Cardiac septum (tissue), 1 donor: ENCODE data around the gene FEZF2. TPM values are rescaled to one million over a fixed set of nuclear protein-coding genes. Genes with fewer than 3 reads are reported as not detected.

Experiments used
- DNase-seq: peaks from one replicate; pipeline ENCODE4 v3.0.0-alpha.2; 2020; ENCODE audit warnings: low spot score
- intact Hi-C: fragments of 100-400 bp; cut with DNase I; formaldehyde crosslinking; loops from one replicate; pipeline ENCODE4 v1.14.0; 2022
- total RNA-seq: library from RNA; stranded (reverse); fragmentation: NEBNext Ultra II Directional; extraction: Animal tissue kit (Norgen Biotek cat#: 25700); gene quantifications from one replicate; pipeline ENCODE4 v1.2.1, GENCODE V29; 2021
- donor health status: DM: no; HTN: no; CAD: no.

Gene FEZF2
- total RNA-seq, 1 donor from 2014 or later: not detected

DNA sequence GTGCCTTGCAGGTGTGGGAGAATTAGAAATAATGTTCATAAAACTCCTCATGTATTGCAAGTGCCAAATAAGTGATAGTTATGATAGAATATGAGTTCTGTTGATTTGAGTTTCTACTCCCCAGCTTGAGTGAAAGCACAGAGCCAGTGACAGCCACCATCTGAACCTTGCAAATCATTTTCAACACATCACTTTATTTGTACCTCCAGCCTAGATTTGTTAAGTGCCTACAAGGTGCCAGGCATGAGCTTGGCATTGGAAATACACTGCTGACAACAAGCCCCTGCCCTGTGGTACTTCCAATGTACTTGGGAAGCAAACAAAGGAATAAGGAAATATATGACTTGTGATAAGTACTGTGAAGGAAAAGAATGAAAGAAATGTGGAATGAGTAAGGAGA lies 17.0 kb downstream of the FEZF2 start:
- intact Hi-C loops: no loop called here

DNA sequence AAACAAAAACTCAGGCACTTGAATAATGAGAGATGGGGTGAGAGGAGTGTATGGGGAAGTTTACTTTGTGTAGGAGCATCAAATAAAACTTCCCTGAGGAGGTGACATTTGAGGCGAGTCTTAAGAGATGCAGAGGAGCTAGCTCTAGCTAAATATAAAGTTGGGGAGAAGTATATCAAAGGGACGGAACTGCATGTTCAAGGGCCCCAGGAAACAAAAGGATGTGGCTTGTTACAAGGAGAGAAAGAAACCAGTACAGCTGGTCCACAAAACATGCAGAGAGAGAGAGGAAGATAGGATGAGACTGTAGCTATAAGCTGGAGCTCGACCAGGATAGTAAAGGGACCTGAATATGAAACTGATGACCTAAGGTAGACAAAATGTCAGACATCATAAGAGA lies 17.6 kb downstream of the FEZF2 start:
- intact Hi-C loops: no loop called here
- no peak for DNase-seq

More for the DNA sequence above, 17.0 kb downstream of the FEZF2 start:
- DNase-seq: no peak

DNA sequence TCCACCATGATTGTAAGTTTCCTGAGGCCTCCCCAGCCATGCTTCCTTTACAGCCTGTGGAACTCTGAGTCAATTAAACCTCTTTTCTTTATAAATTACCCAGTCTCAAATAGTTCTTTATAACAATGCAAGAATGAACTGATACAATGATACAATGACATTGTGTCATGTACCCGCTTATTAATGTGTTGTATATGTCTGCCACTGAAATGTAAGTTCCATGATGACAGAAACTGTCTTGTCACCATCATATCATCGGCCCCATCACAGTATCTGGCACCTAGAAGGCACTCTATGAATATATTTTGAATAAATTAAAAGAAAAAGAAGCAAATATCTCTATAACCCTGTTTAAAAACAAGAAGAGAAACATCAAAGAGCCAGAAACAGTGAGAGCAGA lies 29.6 kb downstream of the FEZF2 start:
- intact Hi-C loops: no loop called here
- DNase-seq: no peak

DNA sequence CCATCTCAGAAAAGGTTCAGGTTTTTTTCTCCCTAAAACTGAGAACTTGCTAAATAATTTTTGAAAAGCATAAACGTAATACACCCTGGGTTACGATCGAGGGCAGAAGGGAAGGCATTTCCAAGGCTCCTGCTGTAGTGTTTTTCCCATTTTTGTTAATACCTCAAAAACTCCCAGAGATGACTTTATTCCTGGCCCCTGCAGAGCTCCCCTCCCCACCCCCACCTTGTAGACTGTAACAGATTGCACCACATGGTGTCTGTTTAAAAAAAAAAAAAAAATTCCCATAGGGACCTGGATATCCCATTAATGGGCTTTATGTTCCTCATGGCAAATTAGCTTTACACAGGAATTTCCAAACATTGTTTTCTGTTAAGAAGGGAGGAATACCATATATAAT lies 38.2 kb downstream of the FEZF2 start:
- DNase-seq: no peak
- intact Hi-C loops: loop anchor here (10.0 kb wide), 1 partner anchor 220 kb away; no protein-coding TSS in a partner anchor

DNA sequence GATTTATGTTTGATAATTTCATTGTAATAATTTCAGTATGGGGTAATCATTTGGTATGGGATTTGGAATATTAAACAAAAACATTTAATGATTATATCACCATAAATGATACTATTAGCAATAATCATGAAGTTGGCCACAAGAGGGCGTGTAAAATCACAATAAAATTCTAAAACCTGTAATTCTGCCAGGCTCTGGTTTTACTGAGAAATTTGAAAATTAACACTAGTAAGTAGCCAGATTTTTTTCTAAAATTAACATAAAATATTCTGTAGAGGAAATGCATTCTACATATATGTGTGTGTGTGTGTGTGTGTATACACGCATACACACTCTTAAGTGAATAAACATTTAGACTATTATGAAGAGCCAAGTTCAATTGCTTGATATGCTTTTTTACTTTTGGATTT lies 40.5 kb downstream of the FEZF2 start:
- no peak for DNase-seq
- intact Hi-C loops: loop anchor here (10.0 kb wide), 1 partner anchor 222 kb away; no protein-coding TSS in a partner anchor

DNA sequence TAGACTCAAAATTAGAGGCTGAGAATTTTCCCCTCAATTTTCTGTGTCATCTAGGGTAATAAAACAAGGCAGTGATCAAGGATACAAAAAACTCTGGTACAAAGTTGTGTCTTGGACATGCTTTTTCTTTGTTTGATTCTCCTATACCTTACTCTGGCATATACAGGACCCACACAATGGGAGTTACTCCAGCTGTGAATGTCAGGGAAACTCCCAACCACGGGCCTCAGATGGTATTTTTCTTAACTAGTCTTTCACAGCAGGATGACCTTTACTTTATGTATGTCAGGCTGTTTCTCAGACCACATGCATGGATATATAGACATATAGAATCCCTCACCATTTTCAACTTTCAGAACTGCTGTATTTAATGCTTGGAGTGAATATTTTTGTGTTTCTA lies 41.3 kb downstream of the FEZF2 start:
- DNase-seq: no peak
- intact Hi-C loops: loop anchor here (10.0 kb wide), 1 partner anchor 223 kb away; no protein-coding TSS in a partner anchor

DNA sequence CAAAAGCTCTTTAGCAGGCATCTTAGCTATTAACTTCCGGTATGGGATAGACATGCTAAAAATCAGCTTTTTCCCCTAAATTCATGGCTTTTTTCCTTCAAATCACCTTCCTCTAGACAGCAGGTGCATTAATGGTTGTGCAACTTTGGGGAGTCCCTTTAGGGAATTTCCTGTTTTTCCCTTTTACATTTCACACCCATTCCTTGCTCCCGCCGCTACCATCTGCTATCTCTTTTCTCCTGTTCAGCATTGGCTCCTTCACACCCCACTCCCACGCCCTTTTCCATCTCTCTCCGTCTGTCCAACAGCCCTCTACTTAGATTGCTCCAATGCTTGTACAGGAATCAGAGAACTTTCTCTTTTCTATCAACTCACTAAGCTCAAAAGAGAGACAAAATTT lies 43.4 kb downstream of the FEZF2 start:
- no peak for DNase-seq
- intact Hi-C loops: loop anchor here (10.0 kb wide), 1 partner anchor 225 kb away; no protein-coding TSS in a partner anchor

DNA sequence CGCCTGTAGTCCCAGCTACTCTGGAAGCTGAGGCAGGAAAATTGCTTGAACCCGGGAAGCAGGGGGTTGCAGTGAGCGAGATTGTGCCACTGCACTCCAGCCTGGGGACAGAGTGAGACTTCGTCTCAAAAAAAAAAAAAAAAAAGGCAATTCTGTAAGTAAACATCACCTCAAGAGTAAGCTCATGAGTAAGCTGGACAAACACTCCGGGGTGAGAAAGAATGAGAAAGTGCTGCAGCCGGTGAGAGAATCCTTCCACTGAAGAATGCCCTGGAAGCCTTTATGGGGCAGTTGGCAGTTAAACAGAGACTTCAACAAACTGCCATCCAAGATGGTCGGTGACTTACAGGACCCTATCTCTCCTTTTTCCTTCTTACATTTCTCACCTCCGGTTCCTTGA lies 47.5 kb downstream of the FEZF2 start:
- no peak for DNase-seq
- intact Hi-C loops: no loop called here

DNA sequence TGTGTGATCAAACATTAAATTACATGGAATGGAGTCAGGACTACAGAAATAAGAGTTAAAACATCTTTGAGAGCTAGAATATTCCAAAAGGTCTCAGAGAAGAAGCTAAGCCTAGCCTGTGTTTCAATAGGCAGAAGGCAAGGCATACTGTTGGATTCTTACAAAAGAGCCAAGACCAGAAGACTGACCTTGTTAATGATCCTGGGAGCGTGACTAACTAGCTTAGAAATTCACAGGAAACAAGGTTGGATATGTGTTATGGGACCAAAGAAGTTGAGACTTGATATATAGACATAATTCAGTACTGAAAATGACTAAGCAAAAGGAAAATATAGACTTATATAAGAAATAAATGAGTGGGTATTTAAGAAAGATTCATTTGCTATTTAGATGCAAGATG lies 50.1 kb downstream of the FEZF2 start:
- intact Hi-C loops: no loop called here
- DNase-seq: no peak
